Osteocyte (in vitro differentiated cells): ENCODE results near the gene TXNDC17. TPM values are rescaled to one million over a fixed set of nuclear protein-coding genes. Genes with fewer than 3 reads are reported as not detected.
A peak's percentile ranks its signal among the peaks of the same experiment; 100 is the strongest.
"Not testable (repeated sequence)": the region's sequence is repeated elsewhere in the genome, so short reads cannot be mapped to it uniquely, and the experiment has no call there.

ENCODE experiments used
- DNase-seq: peaks from one replicate; pipeline ENCODE4 v3.0.0; 2021; ENCODE audit warnings: mixed read lengths; ENCODE audit not compliant: unreplicated experiment; ENCODE audit errors: extremely low spot score
- H3K27ac Mint-ChIP-seq: one replicate; pipeline ENCODE4 v1.8.0; 2021; ENCODE audit warnings: mild to moderate bottlenecking, mixed read lengths; ENCODE audit not compliant: unreplicated experiment
- H3K27me3 Mint-ChIP-seq: one replicate; pipeline ENCODE4 v1.8.0; 2021; ENCODE audit warnings: mixed read lengths; ENCODE audit not compliant: unreplicated experiment
- H3K36me3 Mint-ChIP-seq: one replicate; pipeline ENCODE4 v1.8.0; 2021; ENCODE audit warnings: mixed read lengths; ENCODE audit not compliant: unreplicated experiment
- H3K4me1 Mint-ChIP-seq: one replicate; pipeline ENCODE4 v1.8.0; 2021; ENCODE audit warnings: mixed read lengths; ENCODE audit not compliant: unreplicated experiment
- H3K4me3 Mint-ChIP-seq: one replicate; pipeline ENCODE4 v1.8.0; 2021; ENCODE audit warnings: mild to moderate bottlenecking, moderate library complexity, mixed read lengths; ENCODE audit not compliant: unreplicated experiment
- H3K9me3 Mint-ChIP-seq: one replicate; pipeline ENCODE4 v1.8.0; 2021; ENCODE audit warnings: mixed read lengths; ENCODE audit not compliant: unreplicated experiment
- CTCF ChIP-seq: fragments of 200-600 bp; sonication (generic); IDR thresholded peaks from 2 replicates; pipeline ENCODE4 v1.5.0; 2021; ENCODE audit warnings: antibody characterized with exemption, mild to moderate bottlenecking, moderate library complexity
- total RNA-seq: library from RNA; stranded (reverse); gene quantifications from 2 replicates; pipeline ENCODE4 v1.2.1, GENCODE V29; 2021

Gene TXNDC17
- total RNA-seq, 1 donor from 2014 or later, result 53.5 TPM

- H3K4me3 Mint-ChIP-seq, result peak overlapping the region; percentile 57
- TF ChIP-seq CTCF, result no peak
- peaks cover 8% of the 10 kb centered on the region for H3K36me3 Mint-ChIP-seq
- peaks cover 38% of the 10 kb centered on the region for H3K4me1 Mint-ChIP-seq
- DNase-seq, result peak; percentile 73
- H3K27me3 Mint-ChIP-seq, result peaks cover 45% of the 10 kb centered on the region
- peaks cover 4% of the 10 kb centered on the region for H3K9me3 Mint-ChIP-seq
- no peak overlapping the region for H3K27ac Mint-ChIP-seq
Measured at GRCh38 chr17:6654841-6655731, 14.2 kb downstream of the TXNDC17 start.

DNA sequence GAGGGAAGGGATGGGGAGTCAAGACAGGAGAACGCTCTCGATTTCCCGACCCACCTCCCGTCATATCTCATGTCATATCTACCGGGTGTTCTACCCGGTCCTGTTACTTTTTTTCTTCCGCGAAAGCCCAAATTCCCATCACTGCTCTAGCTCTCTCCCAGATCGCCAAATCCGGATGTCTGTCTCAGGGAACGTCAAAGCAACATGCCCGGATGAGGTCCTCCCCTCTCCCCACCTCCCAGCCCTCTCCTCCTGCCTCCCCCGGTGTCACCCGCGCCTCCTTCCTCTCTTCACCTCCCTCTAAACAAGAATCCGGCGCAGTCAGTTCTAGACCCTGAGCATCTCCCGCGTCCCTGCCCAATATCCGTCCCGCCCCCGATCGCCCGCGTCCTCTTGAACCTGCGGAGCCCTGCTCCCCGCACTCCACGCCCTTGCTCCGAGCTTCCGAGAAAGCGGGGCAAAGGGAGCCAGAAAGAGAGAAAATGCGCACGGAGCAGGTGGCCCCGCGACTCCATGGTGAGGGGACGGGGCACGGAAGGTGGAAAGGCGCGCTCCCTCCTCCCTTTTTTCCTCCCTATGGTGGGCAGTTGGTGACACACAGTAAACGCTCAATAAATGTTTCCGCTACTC, 15.0 kb downstream of the TXNDC17 start:
- H3K9me3 Mint-ChIP-seq, DNase-seq, H3K36me3 Mint-ChIP-seq, H3K27ac Mint-ChIP-seq: not testable (repeated sequence)
- Mint-ChIP-seq H3K27me3 (peaks cover 52% of the 10 kb centered on the region), H3K4me3 (peak overlapping the region; percentile 72), H3K4me1 (peaks cover 32% of the 10 kb centered on the region)

- not testable (repeated sequence) for DNase-seq, H3K27ac Mint-ChIP-seq, H3K9me3 Mint-ChIP-seq, H3K36me3 Mint-ChIP-seq
- Mint-ChIP-seq H3K27me3 (peaks cover 61% of the 10 kb centered on the region), H3K4me1 (peaks cover 32% of the 10 kb centered on the region), H3K4me3 (peak overlapping the region; percentile 38)
Measured at GRCh38 chr17:6656797-6657632, 16.2 kb downstream of the TXNDC17 start.

GRCh38 chr17:6657633-6658287, 16.9 kb downstream of the TXNDC17 start:
- H3K9me3 Mint-ChIP-seq, result peaks cover 4% of the 10 kb centered on the region
- H3K36me3 Mint-ChIP-seq, result peaks cover 8% of the 10 kb centered on the region
- no peak for TF ChIP-seq CTCF
- H3K4me1 Mint-ChIP-seq, result peaks cover 26% of the 10 kb centered on the region
- peaks cover 69% of the 10 kb centered on the region for H3K27me3 Mint-ChIP-seq
- H3K4me3 Mint-ChIP-seq, result no peak overlapping the region
- peak; percentile 56 for DNase-seq
- no peak overlapping the region for H3K27ac Mint-ChIP-seq

DNA sequence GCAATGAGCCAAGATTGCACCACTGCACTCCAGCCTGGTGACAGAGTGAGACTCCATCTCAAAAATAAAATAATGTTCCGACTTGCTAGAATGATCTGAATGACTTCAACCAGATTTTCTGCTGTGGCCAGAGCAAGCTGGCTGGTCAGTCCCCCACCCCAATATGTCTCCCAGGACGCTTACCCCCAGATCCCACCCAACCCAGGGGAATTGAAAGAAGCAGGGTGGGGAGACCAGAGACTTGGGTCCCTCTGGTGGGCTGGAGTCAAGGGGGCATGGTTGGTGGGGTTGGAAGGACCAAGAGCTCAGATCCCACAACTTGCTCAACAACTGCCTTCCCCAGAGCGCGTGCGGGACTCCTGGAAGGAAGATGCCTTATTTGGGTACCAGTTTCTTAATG, 17.6 kb downstream of the TXNDC17 start:
- H3K9me3 Mint-ChIP-seq, H3K27ac Mint-ChIP-seq, H3K4me3 Mint-ChIP-seq, H3K36me3 Mint-ChIP-seq: not testable (repeated sequence)
- Mint-ChIP-seq H3K4me1 (peaks cover 19% of the 10 kb centered on the region), H3K27me3 (peaks cover 68% of the 10 kb centered on the region)
- DNase-seq, result peak; percentile 63

GRCh38 chr17:6660101-6660500, 19.2 kb downstream of the TXNDC17 start:
- H3K4me1 Mint-ChIP-seq, result peaks cover 12% of the 10 kb centered on the region
- no peak for DNase-seq
- no peak for TF ChIP-seq CTCF
- H3K4me3 Mint-ChIP-seq, result no peak overlapping the region
- H3K27ac Mint-ChIP-seq, result no peak overlapping the region
- no peaks in the 10 kb centered on the region for H3K9me3 Mint-ChIP-seq
- H3K36me3 Mint-ChIP-seq, result peaks cover 3% of the 10 kb centered on the region
- peaks cover 58% of the 10 kb centered on the region for H3K27me3 Mint-ChIP-seq
